HG03342 (cell line): ENCODE data around the gene PLCH1.

Experiments
- ATAC-seq: cut with Tn5 transposase; IDR thresholded peaks from one replicate; pipeline ENCODE4 v1.9.1; 2021; ENCODE audit warnings: mild to moderate bottlenecking, moderate library complexity; ENCODE audit not compliant: unreplicated experiment

PLCH1 gene

GRCh38 chr3:155435821-155436220, 309.1 kb downstream of the PLCH1 start:
- no peak for ATAC-seq

- no peak for ATAC-seq
Observed at GRCh38 chr3:155431856-155432570, 312.9 kb downstream of the PLCH1 start.

- ATAC-seq: no peak
Observed at GRCh38 chr3:155428563-155428962, 316.3 kb downstream of the PLCH1 start.

- no peak for ATAC-seq
Observed at GRCh38 chr3:155426524-155427230, 318.2 kb downstream of the PLCH1 start.

- no peak for ATAC-seq
Observed at GRCh38 chr3:155425396-155425795, 319.5 kb downstream of the PLCH1 start.

GRCh38 chr3:155424323-155424710, 320.6 kb downstream of the PLCH1 start:
- no peak for ATAC-seq

- ATAC-seq: no peak
Observed at GRCh38 chr3:155423526-155424322, 321.1 kb downstream of the PLCH1 start.

- no peak for ATAC-seq
Observed at GRCh38 chr3:155420881-155421486, 323.9 kb downstream of the PLCH1 start.

DNA sequence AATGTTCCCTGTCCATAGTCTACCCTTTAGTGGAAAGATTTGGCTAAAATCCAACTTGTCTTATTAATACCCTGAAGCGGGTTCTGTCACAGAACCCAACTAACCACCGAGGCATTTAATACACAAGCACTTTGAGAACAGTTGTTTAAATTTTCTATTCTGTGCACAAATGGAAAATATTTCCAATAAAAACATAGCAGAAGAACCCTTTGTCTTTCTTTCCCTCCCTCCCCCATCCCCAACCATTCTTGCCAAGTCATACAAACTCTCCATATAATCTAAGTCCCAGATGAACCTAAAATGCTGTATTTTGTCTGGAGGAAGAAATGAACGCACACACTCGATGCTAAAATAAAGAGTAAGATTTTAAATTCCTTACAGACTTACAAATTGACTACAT, 324.5 kb downstream of the PLCH1 start:
- no peak for ATAC-seq

DNA sequence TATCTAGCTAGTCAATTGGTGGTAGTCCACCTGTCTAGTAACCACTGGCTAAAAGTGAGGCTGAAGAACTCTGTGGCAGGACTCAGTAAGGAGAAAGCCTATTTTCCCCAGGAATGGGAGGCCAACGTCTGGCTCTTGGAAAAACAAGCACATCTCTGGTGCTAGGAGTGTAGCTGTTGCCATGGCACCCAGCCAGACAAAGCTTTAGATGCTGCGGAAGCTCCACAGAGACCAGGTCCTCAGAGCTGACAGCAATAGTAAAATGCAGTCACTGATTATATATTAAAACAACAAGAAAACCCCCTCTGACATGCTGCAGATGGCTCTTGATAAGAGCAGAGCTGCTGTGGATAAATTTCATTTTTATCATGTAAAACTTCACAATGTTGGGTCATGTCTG, 326.5 kb downstream of the PLCH1 start:
- no peak for ATAC-seq

- ATAC-seq: no peak
Observed at GRCh38 chr3:155417119-155417517, 327.8 kb downstream of the PLCH1 start.

DNA sequence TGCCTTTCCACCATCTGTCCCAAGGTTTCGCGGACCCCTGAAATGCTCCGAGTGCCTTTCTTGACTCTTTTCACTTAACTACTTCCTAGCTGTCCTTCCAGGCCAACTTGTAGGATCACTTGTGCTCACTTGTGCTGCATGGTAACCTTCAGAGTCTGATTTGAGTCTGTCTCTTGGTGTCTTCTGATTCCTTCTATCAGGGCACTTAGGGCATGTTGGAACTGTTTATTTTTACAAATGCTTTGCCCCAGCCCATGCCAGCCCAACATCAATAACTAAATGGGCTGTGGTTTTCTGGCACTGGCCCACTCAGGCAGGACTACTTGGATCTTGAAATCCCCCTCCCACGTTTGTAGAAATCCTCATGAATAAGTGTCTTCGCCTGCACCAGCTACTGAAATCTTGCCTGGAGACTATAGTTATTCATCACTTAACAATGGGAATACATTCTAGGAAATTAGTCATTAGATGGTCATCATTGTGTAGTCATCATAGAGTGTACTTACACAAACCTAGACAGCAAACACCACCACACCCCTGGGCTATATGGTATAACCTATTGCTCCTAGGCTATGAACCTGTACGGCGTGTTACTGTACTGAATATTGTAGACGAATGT, 328.3 kb downstream of the PLCH1 start:
- no peak for ATAC-seq

DNA sequence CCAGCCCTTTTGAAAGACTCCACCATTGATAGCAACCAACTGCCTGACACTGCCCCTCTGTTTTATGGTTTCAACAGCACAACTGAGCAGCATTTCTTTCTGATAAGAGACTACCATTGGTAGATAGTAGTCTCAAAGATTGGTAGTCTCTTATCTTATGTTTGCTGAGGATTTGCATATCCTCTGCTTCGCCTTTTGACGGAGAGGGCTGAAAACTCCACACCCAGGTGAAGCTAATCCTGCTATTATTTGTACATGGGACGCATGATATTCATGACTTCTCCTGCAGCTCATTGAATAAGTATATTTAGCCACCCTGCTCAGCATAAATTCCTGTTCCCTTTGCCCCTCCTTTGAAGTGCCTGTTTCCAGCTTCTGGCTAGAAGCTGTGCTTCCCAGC, 332.0 kb downstream of the PLCH1 start:
- ATAC-seq: no peak

GRCh38 chr3:155411500-155412223, 333.2 kb downstream of the PLCH1 start:
- no peak for ATAC-seq

- ATAC-seq: no peak
Observed at GRCh38 chr3:155409336-155409735, 335.5 kb downstream of the PLCH1 start.

DNA sequence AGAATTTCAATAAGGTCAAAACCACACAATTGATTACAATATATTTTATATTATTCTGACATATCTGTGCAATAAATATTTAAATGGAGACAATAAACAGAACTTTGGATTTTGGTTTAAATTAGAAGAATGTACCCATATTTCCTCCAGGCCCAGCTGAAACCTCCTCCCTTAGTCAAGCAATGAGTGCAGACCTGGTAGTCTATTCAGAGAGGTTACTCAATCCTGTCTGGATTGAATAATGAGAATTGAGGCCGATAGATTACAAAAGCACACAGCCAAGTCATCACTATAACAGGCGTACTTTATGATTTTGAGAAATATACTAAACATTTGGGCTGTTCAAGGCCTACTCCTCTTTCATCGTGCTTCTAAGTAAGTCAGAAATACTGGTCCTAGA, 336.9 kb downstream of the PLCH1 start:
- ATAC-seq: no peak

DNA sequence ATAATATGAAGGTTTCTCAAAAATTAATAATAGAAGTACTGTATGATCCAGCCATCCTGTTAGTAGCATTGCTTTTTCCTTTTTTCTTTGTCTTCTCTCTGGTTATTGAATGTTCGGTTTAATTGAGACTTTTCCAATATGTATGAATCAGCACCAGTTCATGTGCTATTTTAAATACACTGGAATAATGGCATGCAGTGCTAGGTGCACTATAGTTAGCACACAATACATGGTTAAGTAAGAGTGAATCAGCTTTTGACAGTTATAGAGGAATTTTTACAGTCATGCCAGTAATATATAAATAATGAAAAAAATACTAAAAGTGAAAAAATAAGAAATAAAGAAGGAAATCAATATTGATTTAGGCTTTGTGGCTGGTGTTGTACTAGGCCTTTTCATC, 337.5 kb downstream of the PLCH1 start:
- no peak for ATAC-seq

DNA sequence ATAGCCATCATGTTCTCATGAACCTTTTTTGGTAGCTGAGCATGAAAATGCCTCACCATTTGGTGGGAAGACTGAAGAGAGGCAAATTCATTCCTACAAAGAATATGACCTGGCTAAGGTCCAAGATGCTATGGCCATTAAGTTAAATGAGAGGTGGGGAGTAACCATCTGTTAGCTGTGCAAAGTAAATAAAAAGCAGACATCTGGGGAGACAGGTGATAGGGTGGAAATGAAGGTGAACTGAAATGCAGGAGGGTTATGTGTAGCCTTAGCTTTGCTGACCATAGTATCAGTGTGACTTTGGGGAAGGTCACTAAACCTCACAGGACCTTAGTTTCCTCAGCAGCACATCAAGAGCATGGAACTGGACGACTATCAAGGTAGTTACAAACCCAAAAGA, 340.4 kb downstream of the PLCH1 start:
- ATAC-seq: no peak

- no peak for ATAC-seq
Observed at GRCh38 chr3:155402656-155403055, 342.2 kb downstream of the PLCH1 start.

DNA sequence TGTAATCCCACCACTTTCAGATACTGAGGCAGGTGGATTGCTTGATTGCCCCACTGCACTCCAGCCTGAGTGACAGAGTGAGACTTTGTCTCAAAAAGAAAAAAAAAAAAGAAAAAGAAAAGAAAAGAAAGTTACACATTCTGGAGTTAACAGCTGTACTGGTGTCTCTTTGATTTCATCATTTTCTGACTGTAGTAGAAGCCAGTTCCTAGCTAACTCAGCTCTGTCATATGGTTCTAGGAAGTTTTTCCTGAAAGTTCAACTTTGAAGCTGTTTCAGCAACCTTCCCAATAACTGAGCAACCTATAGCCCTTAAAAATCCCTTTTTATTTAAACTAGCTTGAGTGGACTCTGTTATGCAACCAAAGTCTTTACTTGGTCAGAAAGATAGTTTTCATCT, 346.8 kb downstream of the PLCH1 start:
- no peak for ATAC-seq
